ENCODE results near the gene SAMSN1.

- no peak for TF ChIP-seq CTCF (conservative IDR thresholded peaks at IDR 0.05)
- no peak for TF ChIP-seq ZFX (IDR thresholded peaks at IDR 0.05)
Measured at GRCh38 chr21:14548779-14549178, 2.7 kb upstream of the SAMSN1 start.

All from C4-2B (cell line).